Esophagus muscularis mucosa (tissue), 4 donors: ENCODE measurements around the gene FMN1. TPM values are rescaled to one million over a fixed set of nuclear protein-coding genes. Genes with fewer than 3 reads are reported as not detected.

Experiments
- DNase-seq: peaks from one replicate; pipeline ENCODE4 v3.0.0-alpha.2; 2017; ENCODE audit errors: extremely low spot score
- H3K27ac ChIP-seq, 4 donors: fragments of 200-600 bp; sonication (generic); replicated peaks in 1 of 4; 1 replicate in 3 of 4; 2 replicates in 1 of 4; pipeline ENCODE4 v1.5.1; 2016 to 2019; ENCODE audit warnings: mild to moderate bottlenecking in 1 of 4
- H3K27me3 ChIP-seq, 4 donors: fragments of 200-600 bp; sonication (generic); one replicate each; pipeline versions ENCODE4 v1.5.1 to v1.6.0; 2016 to 2019
- H3K36me3 ChIP-seq, 4 donors: fragments of 200-600 bp; sonication (generic); one replicate each; pipeline ENCODE4 v1.5.1; 2016 to 2019
- H3K4me1 ChIP-seq, 4 donors: fragments of 200-600 bp; sonication (generic); one replicate each; pipeline ENCODE4 v1.5.1; 2016 to 2019
- H3K4me3 ChIP-seq, 4 donors: fragments of 200-600 bp; sonication (generic); 1 replicate in 2 of 4; 2 replicates in 2 of 4; pipeline ENCODE4 v1.5.1; 2016 to 2019; ENCODE audit warnings: mild to moderate bottlenecking in 4 of 4, moderate library complexity in 1 of 4
- H3K9me3 ChIP-seq, 4 donors: fragments of 200-600 bp; sonication (generic); 1 replicate in 3 of 4; 2 replicates in 1 of 4; pipeline ENCODE4 v1.5.1; 2016 to 2019
- CTCF ChIP-seq, 3 experiments: fragments of 200-600 bp in 2 of 3; fragments of 450-650 bp in 1 of 3; sonication (generic) in 2 of 3; IDR thresholded peaks; one replicate each; pipeline ENCODE4 v1.5.1; 2017 to 2019; ENCODE audit warnings: antibody characterized with exemption in 3 of 3, mild to moderate bottlenecking in 2 of 3, moderate library complexity in 1 of 3
- EP300 ChIP-seq: sonication (generic); formaldehyde crosslinking; IDR thresholded peaks from one replicate; pipeline ENCODE4 v1.6.1; 2017; ENCODE audit warnings: antibody characterized with exemption
- POLR2A ChIP-seq: fragments of 450-650 bp; IDR thresholded peaks from one replicate; pipeline ENCODE4 v1.6.1; 2017; ENCODE audit warnings: antibody characterized with exemption, moderate library complexity, mild to moderate bottlenecking, low read depth
- POLR2AphosphoS5 ChIP-seq, 2 donors: sonication (generic); formaldehyde crosslinking; IDR thresholded peaks; one replicate each; pipeline ENCODE4 v1.6.1; 2017; ENCODE audit warnings: antibody characterized with exemption in 2 of 2
- WGBS: methylation state at CpG from one replicate; pipeline ENCODE4 v1.1.5; 2018; 5-methylcytosine and 5-hydroxymethylcytosine counted together
- intact Hi-C: fragments of 100-400 bp; cut with DNase I; formaldehyde crosslinking; loops from one replicate; pipeline ENCODE4 v1.15.1; 2023
- total RNA-seq, 4 donors: library from RNA; depleted of rRNA; stranded (reverse); fragments of >200 nt; gene quantifications; one replicate each; pipeline versions ENCODE4 v1.1.0 to v1.2.1, GENCODE V29; 2016

The FMN1 gene
- total RNA-seq, 4 donors from 2014 or later, result 4.8 to 12.5 (median 8.6) TPM

- intact Hi-C loops, result no loop called here
- no peak for DNase-seq
- Histone ChIP-seq H3K9me3 (no peaks in the 10 kb centered on the region), H3K36me3 (no peaks in the 10 kb centered on the region), H3K4me3 (no peak overlapping the region), H3K4me1 (no peaks in the 10 kb centered on the region), H3K27ac (no peak overlapping the region), H3K27me3 (no peaks in the 10 kb centered on the region)
- no peak for TF ChIP-seq POLR2AphosphoS5 (IDR thresholded peaks at IDR 0.05)
- no peak for TF ChIP-seq POLR2A
- TF ChIP-seq EP300, result no peak
- no peak for TF ChIP-seq CTCF (IDR thresholded peaks at IDR 0.05)
Measured at GRCh38 chr15:32967521-32967920, 227.0 kb downstream of the FMN1 start.

- WGBS, result 83% methylated on average over 2 of the region's 2 CpGs
- TF ChIP-seq CTCF (IDR thresholded peaks at IDR 0.05), result no peak
- TF ChIP-seq POLR2AphosphoS5 (IDR thresholded peaks at IDR 0.05), result no peak
- TF ChIP-seq EP300, result no peak
- no peak for TF ChIP-seq POLR2A
- Histone ChIP-seq H3K27me3 (no peaks in the 10 kb centered on the region), H3K27ac (no peak overlapping the region), H3K4me1 (no peaks in the 10 kb centered on the region), H3K4me3 (no peak overlapping the region), H3K36me3 (no peaks in the 10 kb centered on the region), H3K9me3 (no peaks in the 10 kb centered on the region)
- no peak for DNase-seq
- intact Hi-C loops, result no loop called here
Measured at GRCh38 chr15:32966512-32966911, 228.0 kb downstream of the FMN1 start.

- Histone ChIP-seq H3K36me3 (no peaks in the 10 kb centered on the region), H3K27ac (no peak overlapping the region), H3K9me3 (no peaks in the 10 kb centered on the region), H3K27me3 (no peaks in the 10 kb centered on the region), H3K4me1 (no peaks in the 10 kb centered on the region), H3K4me3 (no peak overlapping the region)
- DNase-seq, result no peak
- intact Hi-C loops, result no loop called here
- no peak for TF ChIP-seq POLR2A
- TF ChIP-seq POLR2AphosphoS5 (IDR thresholded peaks at IDR 0.05), result no peak
- no peak for TF ChIP-seq CTCF (IDR thresholded peaks at IDR 0.05)
- no peak for TF ChIP-seq EP300
- WGBS, result 100% methylated on average over 4 of the region's 6 CpGs
Measured at GRCh38 chr15:32965897-32966296, 228.6 kb downstream of the FMN1 start.

- peak in 1 of 2 donors; percentile 18 for TF ChIP-seq POLR2AphosphoS5 (IDR thresholded peaks at IDR 0.05)
- no peak for TF ChIP-seq POLR2A
- TF ChIP-seq CTCF (IDR thresholded peaks at IDR 0.05), result no peak
- no peak for TF ChIP-seq EP300
- no peaks in the 10 kb centered on the region for H3K27me3 ChIP-seq
- DNase-seq, result no peak
- intact Hi-C loops, result loop anchor here (10.0 kb wide), 1 partner anchor 114 kb away; no protein-coding TSS in a partner anchor
- peak overlapping the region; percentile 20 to 62 (median 54) for H3K27ac ChIP-seq
- H3K4me1 ChIP-seq, result peaks cover 0 to 46% (median 44%) of the 10 kb centered on the region in 4 donors
- WGBS, result 29% methylated on average over 1 of the region's 1 CpG
- no peaks in the 10 kb centered on the region for H3K9me3 ChIP-seq
- H3K4me3 ChIP-seq, result peak overlapping the region in 1 of 4 donors; percentile 14
- H3K36me3 ChIP-seq, result no peaks in the 10 kb centered on the region
Measured at GRCh38 chr15:32959077-32959476, 235.4 kb downstream of the FMN1 start.

- no peaks in the 10 kb centered on the region for H3K9me3 ChIP-seq
- no peak overlapping the region for H3K4me3 ChIP-seq
- 72% methylated on average over 4 of the region's 4 CpGs for WGBS
- TF ChIP-seq POLR2AphosphoS5 (IDR thresholded peaks at IDR 0.05) (no peak), CTCF (IDR thresholded peaks at IDR 0.05) (no peak), POLR2A (no peak), EP300 (no peak)
- H3K36me3 ChIP-seq, result no peaks in the 10 kb centered on the region
- no peak for DNase-seq
- peak overlapping the region; percentile 49 to 71 (median 63) for H3K27ac ChIP-seq
- H3K27me3 ChIP-seq, result no peaks in the 10 kb centered on the region
- H3K4me1 ChIP-seq, result peaks cover 0 to 65% (median 63%) of the 10 kb centered on the region in 4 donors
- intact Hi-C loops, result loop anchor here (10.0 kb wide), 1 partner anchor 112 kb away; no protein-coding TSS in a partner anchor
Measured at GRCh38 chr15:32957219-32957618, 237.3 kb downstream of the FMN1 start.
